Ecto neural progenitor cell (in vitro differentiated cells): Measurements from ENCODE around the gene FMNL3.

Experiments used
- DNase-seq: peaks from one replicate; pipeline ENCODE4 v3.0.0-alpha.2; 2018; ENCODE audit warnings: low spot score

The FMNL3 gene

DNA sequence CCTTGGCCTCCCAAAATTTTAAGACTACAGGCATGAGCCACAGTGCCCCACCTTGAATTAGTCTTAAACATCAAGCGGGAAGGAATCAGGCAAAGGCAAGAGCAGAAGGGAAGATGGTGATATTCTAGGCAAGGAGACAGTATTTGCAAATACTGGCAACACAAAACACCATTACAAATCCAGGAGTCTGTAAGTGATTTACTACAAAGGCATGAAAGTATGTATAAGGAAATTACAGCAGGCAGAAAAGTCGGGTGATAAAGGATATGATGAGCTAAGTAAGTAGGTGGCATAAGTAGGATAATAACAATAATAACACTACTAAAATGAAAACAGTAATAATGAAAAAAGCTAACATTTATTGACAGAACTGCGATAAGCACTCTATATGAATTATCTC, 28.5 kb downstream of the FMNL3 start:
- no peak for DNase-seq

DNA sequence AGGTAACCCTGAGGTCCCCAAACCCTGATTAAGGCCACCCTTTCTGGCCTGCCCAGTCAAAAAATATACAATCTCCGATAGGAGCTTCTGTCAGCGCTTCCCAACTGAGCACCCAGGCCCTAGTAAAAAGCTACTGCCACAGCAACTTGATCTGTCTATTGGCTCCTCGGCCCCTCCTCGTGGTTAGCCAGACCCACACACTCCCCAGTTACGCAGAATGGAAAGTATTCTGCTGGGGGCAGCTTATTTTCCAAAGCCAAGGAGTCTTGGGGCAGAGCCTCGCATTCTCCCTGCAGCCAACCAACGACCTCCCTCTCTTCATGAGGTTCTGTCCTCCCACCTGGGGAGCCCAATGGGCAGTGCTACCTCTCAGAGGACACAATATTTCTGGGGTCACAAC, 32.1 kb downstream of the FMNL3 start:
- DNase-seq, result no peak

- no peak for DNase-seq
Measured at GRCh38 chr12:49674318-49674981, 32.8 kb downstream of the FMNL3 start.

GRCh38 chr12:49673446-49674317, 33.5 kb downstream of the FMNL3 start:
- peak; percentile 93 for DNase-seq

DNA sequence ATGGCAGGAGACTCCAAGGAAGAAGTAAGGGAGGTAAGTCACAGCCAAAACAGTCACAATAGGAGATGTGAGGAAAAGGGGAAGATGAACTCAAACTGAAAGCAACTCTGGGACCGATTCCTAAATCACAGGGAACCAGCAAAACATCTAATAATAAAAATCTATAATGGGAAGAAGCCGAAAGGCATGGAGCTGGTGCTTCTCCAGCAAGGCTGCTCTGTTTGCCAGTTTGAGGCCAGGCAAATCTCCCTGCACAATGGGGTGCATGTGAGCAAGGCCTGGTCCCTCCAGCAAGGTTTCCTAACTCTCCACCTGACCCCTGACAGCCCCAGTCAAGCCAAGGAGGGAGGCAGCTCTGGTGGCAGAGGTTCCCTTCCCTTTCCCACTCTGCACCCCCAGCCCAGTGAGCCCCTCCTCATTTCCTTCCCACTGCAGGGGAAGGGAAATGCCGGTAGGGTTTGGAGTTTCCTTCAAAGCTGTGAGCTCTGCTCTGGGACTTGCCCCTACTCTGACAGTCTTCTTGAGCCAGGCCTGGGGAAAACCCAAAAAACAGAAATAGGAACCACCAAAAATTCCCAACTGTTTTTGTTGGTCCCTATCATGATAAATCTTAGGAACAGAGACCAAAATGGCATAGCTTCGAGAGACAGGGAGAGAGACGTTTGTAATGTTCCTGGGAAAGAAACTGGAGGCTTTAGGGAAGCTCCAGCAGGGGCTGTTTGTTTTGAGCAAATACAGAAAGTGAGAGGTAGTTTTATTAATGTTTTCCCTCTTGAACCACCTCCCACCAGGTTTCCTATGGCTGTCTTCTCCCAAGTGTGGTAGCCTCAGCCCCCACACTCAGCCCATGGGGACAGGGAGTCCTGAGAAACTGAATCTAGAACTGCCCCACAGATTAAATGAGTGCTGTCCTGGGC, 34.6 kb downstream of the FMNL3 start:
- DNase-seq, result no peak

DNA sequence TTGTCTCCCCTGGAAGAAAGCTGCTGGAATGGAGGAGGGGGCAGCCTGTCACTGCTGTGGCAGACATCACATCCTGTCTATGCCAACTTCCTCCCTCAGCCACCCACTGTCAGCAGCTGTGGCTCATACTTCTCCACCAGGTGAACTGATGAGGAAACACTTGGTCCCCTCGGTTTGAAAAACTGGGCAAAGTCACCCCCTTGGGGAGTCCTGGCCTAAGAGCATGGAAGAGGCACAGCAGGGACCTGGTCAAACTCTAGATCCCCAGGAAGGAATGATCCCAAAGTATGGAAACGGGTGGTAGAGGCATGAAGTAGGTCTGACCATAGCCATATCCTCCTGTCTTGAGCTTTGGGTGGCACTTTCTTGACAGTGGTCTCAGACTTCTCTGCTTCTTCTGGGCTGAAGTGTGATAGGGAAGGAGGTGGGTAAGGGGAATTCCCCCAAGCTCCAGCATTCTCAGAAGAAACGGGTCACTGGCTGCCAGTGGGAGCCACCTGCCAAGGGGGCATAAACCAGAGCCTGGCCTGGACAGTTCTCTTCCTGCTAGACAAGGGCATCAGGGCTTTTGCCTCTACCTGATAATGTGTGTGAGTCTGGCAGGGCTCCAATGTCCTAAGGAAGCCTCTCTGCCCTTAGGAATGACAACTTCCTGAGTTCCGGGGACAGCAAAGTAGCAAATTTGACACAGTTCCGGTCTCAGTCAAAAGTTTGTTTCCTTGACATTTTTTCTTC, 36.0 kb downstream of the FMNL3 start:
- no peak for DNase-seq

DNA sequence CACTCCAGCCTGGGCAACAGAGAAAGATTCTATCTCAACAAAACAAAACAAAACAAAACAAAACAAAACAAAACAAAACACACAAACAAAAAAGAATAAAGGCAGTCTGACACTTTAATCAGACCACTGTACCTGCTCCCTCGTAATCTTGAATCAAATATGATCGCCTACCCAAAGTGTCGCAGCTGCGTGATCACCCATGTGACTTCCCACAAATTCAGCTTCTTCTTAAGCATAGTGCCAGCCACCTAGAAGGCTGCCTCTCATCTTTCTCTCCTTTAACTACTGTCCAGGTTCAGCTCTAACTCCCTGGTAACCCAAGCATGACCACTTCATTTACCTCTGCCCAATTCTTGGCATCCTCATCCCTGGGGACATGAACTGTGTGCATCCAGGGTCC, 37.4 kb downstream of the FMNL3 start:
- no peak for DNase-seq

GRCh38 chr12:49667325-49668090, 39.7 kb downstream of the FMNL3 start:
- DNase-seq, result no peak

DNA sequence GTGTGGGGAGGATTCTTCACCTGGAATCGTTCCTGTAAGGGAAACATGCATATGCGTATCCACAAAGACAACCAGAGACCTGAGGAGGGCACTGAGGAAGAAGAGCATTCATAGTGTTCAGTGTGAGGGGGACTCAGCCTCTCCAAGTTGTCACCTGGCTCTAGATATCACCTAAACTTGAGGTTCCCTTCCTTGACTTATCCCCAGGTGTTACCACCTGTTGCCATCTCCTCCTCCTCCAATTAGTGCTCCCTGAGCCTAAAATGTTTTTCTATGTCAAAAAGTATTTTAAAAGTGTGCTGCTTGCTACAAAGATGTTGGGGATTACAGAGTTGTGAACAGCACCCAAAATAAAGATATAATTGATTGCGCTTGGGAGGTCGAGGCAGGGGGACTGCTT, 41.0 kb downstream of the FMNL3 start:
- no peak for DNase-seq

DNA sequence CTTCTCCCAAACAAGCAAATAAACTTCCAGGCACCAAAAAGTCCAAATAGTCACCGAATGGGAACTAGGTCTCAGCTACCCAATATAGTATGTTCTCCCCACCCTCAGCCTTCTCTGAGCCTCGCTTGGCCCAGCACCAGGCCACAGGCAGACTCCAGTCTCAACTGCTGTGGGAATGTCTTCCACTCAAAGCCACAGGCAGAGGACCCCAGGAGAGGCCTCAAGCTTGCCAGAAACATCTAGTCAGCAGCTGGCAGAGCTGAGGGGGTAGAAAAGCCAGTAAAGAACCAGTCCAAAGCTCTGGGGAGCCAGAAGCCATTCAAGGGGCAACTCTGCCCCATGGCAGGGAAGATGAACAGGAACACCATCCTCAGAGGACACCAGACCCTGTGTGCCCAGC, 41.8 kb downstream of the FMNL3 start:
- DNase-seq, result no peak

- DNase-seq, result no peak
Measured at GRCh38 chr12:49664591-49665239, 42.5 kb downstream of the FMNL3 start.

DNA sequence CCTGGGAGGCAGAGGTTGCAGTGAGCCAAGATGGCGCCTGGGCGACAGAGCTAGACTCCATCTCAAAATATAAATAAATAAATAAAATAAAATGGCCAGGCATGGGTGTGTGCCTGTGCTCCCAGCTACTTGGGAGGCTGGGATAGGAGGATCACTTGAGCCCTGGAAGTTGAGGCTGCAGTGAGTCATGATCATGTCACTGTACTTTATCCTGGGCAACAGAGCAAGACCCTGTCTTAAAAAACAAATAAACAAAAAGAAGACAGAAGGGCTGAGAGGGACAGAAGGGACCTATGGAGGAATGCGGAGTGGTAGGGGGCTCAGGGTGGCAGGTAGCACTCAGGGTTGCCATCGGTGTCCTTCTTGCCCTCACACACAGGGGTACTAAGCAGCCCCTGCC, 43.0 kb downstream of the FMNL3 start:
- DNase-seq, result no peak

GRCh38 chr12:49662998-49663843, 44.0 kb downstream of the FMNL3 start:
- DNase-seq, result no peak

DNA sequence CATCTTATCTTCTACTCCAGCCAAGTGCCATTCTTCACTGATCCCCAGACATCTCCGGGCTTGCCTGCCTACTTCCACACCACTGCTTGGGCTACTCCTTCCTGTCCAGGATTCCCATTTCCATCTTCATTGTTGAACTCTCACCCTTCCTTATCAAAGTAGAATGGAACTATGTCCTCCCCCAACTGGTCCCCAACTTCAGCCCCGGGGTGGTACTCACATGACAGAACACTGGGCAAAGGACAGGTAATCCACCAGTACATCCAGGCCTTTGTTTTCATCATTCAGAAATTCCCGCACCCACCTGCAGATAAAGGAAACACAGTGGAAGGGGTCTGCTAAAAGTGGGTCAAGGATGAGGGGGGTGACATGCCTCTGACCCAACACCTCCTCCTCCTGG, 45.5 kb downstream of the FMNL3 start:
- no peak for DNase-seq

- no peak for DNase-seq
Measured at GRCh38 chr12:49661191-49661590, 46.0 kb downstream of the FMNL3 start.

- no peak for DNase-seq
Measured at GRCh38 chr12:49659753-49660152, 47.5 kb downstream of the FMNL3 start.

DNA sequence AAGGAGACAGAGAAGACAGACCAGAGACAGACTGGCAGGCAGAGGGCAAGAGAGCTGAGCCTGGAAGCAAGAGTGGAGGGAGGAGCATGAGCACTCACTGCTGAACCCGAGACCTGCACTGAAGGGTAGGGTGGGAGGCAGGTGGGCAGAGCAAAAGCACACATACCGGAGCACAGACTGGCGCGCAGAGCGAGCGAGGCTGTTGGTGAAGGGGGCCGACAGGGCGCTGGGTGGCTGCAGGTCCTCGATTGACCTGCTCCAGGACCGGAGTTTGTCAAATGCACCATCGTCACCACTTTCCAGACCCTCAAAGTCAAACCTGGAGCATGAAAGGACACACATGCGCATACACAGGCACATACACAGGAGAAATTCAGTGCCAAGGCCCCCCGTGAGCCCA, 48.9 kb downstream of the FMNL3 start:
- DNase-seq, result no peak

DNA sequence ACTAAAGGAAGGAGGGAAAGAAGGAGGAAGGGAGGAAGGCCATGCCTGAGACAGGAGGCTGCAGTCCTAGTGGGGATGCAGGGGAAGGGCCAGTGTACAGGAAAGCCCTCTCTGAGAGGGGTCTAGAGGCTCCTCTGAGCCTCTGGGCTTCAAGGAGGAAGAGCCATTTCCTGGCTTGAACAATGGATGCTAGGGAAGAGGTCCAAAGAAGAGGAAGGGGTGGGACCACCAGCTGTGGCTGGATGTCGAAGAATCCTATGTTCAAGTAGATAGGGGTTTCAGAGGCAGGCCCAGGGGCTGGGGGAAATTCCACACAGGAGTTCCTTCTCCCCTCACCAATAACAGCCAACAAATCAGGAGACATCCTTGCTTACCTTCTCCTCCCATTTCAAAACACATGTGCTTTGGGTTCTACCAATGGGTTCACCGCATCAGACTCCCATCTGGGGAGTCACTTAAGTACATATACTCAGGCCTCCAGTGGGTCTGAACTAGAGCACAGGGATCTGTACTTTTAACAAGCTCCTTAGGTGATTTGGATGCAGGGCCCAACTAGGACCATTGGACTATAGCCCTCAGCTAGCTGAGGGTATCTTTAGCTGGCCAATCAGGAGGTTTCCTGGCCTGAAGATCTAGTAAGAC, 51.5 kb downstream of the FMNL3 start:
- no peak for DNase-seq

DNA sequence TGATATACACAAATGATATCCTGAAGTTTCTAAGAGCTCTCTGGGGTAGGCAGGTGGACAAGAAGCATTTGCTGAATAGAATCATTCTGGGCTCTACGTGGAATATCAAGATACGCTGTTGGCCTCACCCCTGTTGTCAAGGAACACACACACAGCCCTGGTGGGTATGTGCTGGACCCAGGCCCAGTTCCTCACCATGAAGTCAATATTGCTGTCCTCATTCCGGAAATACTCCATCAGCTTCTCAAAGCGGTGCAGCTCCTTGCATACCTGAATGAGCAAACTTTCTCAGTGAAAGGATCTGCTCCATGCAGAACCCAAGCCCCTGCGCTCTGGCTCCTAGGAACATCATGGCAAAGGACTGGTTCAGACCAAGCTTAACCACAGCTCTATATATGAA, 52.5 kb downstream of the FMNL3 start:
- DNase-seq, result no peak
